HCT116 (cell line): Measurements from ENCODE around the gene NUB1. TPM values are rescaled to one million over a fixed set of nuclear protein-coding genes. Genes with fewer than 3 reads are reported as not detected.

Source experiments
- ATAC-seq: fragments of 200-7000 bp; cut with Tn5 transposase; 2 replicates; pipeline ENCODE4 v1.9.1; 2020; ENCODE audit warnings: mild to moderate bottlenecking, moderate library complexity
- BruUV-seq: library from RNA; stranded (reverse); fragments of 400-500 nt; replicated peaks from 2 replicates; lab custom pipeline; 2021; lab: Mats Ljungman, UMichigan
- CTCF ChIA-PET: fragments of 300-600 bp; sonication (Branson Sonifier 250); formaldehyde crosslinking; loops from one replicate; lab custom pipeline; 2021; ENCODE audit warnings: antibody characterized with exemption; lab: Charles Lee
- POLR2A ChIA-PET: fragments of 300-600, 350-600 bp; sonication (Branson Sonifier 250); formaldehyde crosslinking; loops from one replicate; lab custom pipeline; 2021; ENCODE audit warnings: antibody characterized with exemption; lab: Charles Lee
- RAD21 ChIA-PET, 2 experiments: fragments of 300-600 bp; sonication (Branson Sonifier 250); formaldehyde crosslinking; loops; one replicate each; lab custom pipeline; 2023; ENCODE audit warnings: low total read pairs in 2 of 2; ENCODE audit not compliant: uncharacterized antibody in 2 of 2, unreplicated experiment in 2 of 2, low non-redundant PET in 1 of 2; lab: Charles Lee
- DNase-seq: peaks from one replicate; pipeline ENCODE4 v3.0.0-alpha.2; 2010; ENCODE audit warnings: low read depth, low spot score
- H2AFZ ChIP-seq: fragments of 200-600 bp; shearing (Covaris generic), sonication (generic); 2 replicates; pipeline ENCODE4 v1.6.1; 2017; ENCODE audit warnings: low read depth, mixed run types, mixed read lengths, antibody characterized with exemption, low read length; ENCODE audit not compliant: poor library complexity, severe bottlenecking
- H3K27ac ChIP-seq: 2 replicates; pipeline ENCODE4 v1.5.1; 2012; ENCODE audit warnings: low read depth, low read length
- H3K27me3 ChIP-seq: fragments of 200-600 bp; sonication (generic); 2 replicates; pipeline ENCODE4 v1.6.1; 2016; ENCODE audit warnings: mixed run types, low read length, mixed read lengths; ENCODE audit not compliant: insufficient read depth
- H3K36me3 ChIP-seq, 2 experiments: fragments of 200-500 bp in 1 of 2; fragments of 200-600 bp in 1 of 2; sonication (Bioruptor generic) in 1 of 2; sonication (generic) in 1 of 2; 2 replicates each; pipeline versions ENCODE4 v1.5.1 to v1.6.1; 2014 to 2016; ENCODE audit warnings: low read length in 2 of 2, inconsistent platforms in 1 of 2, mixed read lengths in 1 of 2, mixed run types in 1 of 2; ENCODE audit not compliant: insufficient read depth in 2 of 2, control insufficient read depth in 1 of 2
- H3K4me1 ChIP-seq, 2 experiments: fragments of 200-600 bp in 1 of 2; sonication (generic) in 1 of 2; 2 replicates each; pipeline versions ENCODE4 v1.5.1 to v1.6.1; 2012 to 2017; ENCODE audit warnings: low read length in 2 of 2, inconsistent platforms in 1 of 2, mild to moderate bottlenecking in 1 of 2, mixed read lengths in 1 of 2, mixed run types in 1 of 2, moderate library complexity in 1 of 2; ENCODE audit not compliant: insufficient read depth in 2 of 2, control insufficient read depth in 1 of 2
- H3K4me2 ChIP-seq: fragments of 200-600 bp; sonication (generic); 2 replicates; pipeline ENCODE4 v1.6.1; 2017; ENCODE audit warnings: mixed run types, low read length, mixed read lengths
- H3K4me3 ChIP-seq, 2 experiments: fragments of 200-600 bp in 1 of 2; sonication (generic) in 1 of 2; replicated peaks in 1 of 2; 2 replicates each; pipeline ENCODE4 v1.5.1; 2011 to 2016; ENCODE audit warnings: low read length in 2 of 2, control low read depth in 1 of 2, low read depth in 1 of 2, mild to moderate bottlenecking in 1 of 2, mixed read lengths in 1 of 2, mixed run types in 1 of 2
- H3K79me2 ChIP-seq: fragments of 200-600 bp; sonication (generic); 2 replicates; pipeline ENCODE4 v1.6.1; 2017; ENCODE audit warnings: mild to moderate bottlenecking, mixed run types, low read length, moderate library complexity, mixed read lengths; ENCODE audit not compliant: insufficient read depth
- H3K9ac ChIP-seq: fragments of 200-600 bp; sonication (generic); 2 replicates; pipeline ENCODE4 v1.6.1; 2016; ENCODE audit warnings: low read length, mixed read lengths
- H3K9me2 ChIP-seq: fragments of 200-600 bp; sonication (generic), shearing (Covaris generic); 2 replicates; pipeline ENCODE4 v1.6.1; 2017; ENCODE audit warnings: mixed run types, mild to moderate bottlenecking, moderate library complexity; ENCODE audit not compliant: insufficient read depth
- H3K9me3 ChIP-seq, 2 experiments: fragments of 200-500 bp in 1 of 2; fragments of 200-600 bp in 1 of 2; sonication (Bioruptor generic) in 1 of 2; sonication (generic) in 1 of 2; 2 replicates each; pipeline ENCODE4 v1.6.1; 2014 to 2017; ENCODE audit warnings: low read length in 2 of 2, mixed read lengths in 2 of 2, inconsistent platforms in 1 of 2, low read depth in 1 of 2, mild to moderate bottlenecking in 1 of 2, mixed run types in 1 of 2, moderate library complexity in 1 of 2; ENCODE audit not compliant: control insufficient read depth in 1 of 2, insufficient read depth in 1 of 2
- H4K20me1 ChIP-seq: fragments of 200-600 bp; sonication (generic), shearing (Covaris generic); 2 replicates; pipeline ENCODE4 v1.6.1; 2017; ENCODE audit warnings: mixed run types, mild to moderate bottlenecking, moderate library complexity; ENCODE audit not compliant: insufficient read depth
- EGR1 ChIP-seq: IDR thresholded peaks from 2 replicates; pipeline ENCODE4 v1.6.1; 2012; ENCODE audit warnings: low read depth
- EZH2 ChIP-seq: fragments of 200-600 bp; sonication (generic); IDR thresholded peaks from 2 replicates; pipeline ENCODE4 v1.6.1; 2017; ENCODE audit warnings: antibody characterized with exemption, mixed run types
- FOSL1 ChIP-seq: IDR thresholded peaks from 2 replicates; pipeline ENCODE4 v1.6.1; 2012; ENCODE audit warnings: low read depth
- JUND ChIP-seq: IDR thresholded peaks from 2 replicates; pipeline ENCODE4 v1.6.1; 2012
- POLR2A ChIP-seq: IDR thresholded peaks from 2 replicates; pipeline ENCODE4 v1.7.0; 2011; ENCODE audit warnings: borderline replicate concordance; ENCODE audit not compliant: insufficient read depth, insufficient read length; ENCODE audit errors: extremely low read depth
- POLR2AphosphoS5 ChIP-seq: IDR thresholded peaks from 2 replicates; pipeline ENCODE4 v1.6.1; 2011; ENCODE audit warnings: mild to moderate bottlenecking, low read depth, low read length, moderate library complexity
- REST ChIP-seq: IDR thresholded peaks from 2 replicates; pipeline ENCODE4 v1.6.1; 2012; ENCODE audit warnings: low read depth
- SP1 ChIP-seq: IDR thresholded peaks from 2 replicates; pipeline ENCODE4 v1.6.1; 2012; ENCODE audit warnings: low read depth
- SRF ChIP-seq: IDR thresholded peaks from 2 replicates; pipeline ENCODE4 v1.6.1; 2012; ENCODE audit warnings: low read depth
- TCF7L2 ChIP-seq: IDR thresholded peaks from 2 replicates; pipeline ENCODE4 v1.7.0; 2011; ENCODE audit warnings: borderline replicate concordance, inconsistent platforms; ENCODE audit not compliant: insufficient read depth, insufficient read length; ENCODE audit errors: extremely low read depth
- YY1 ChIP-seq: IDR thresholded peaks from 2 replicates; pipeline ENCODE4 v1.6.1; 2011; ENCODE audit warnings: low read length, low read depth, moderate library complexity, mild to moderate bottlenecking; ENCODE audit not compliant: insufficient replicate concordance; ENCODE audit errors: extremely low read depth
- ZNF274 ChIP-seq: fragments of 200-500 bp; sonication (Bioruptor generic); IDR thresholded peaks from 2 replicates; pipeline ENCODE4 v1.6.1; 2014; ENCODE audit warnings: mild to moderate bottlenecking, low read depth, low read length, inconsistent platforms
- intact Hi-C: fragments of 100-400 bp; cut with micrococcal nuclease; formaldehyde crosslinking; loops from 2 replicates; pipeline ENCODE4 v1.10.0; 2022
- total RNA-seq: library from RNA; stranded (reverse); gene quantifications from one replicate; pipeline ENCODE4 v1.2.1, GENCODE V29; 2021; ENCODE audit not compliant: unreplicated experiment
- TF ChIP-seq, protein P1 (sequence below): IDR thresholded peaks from 2 replicates; pipeline ENCODE4 v1.6.1; 2011; ENCODE audit warnings: mild to moderate bottlenecking, low read length, moderate library complexity; ENCODE audit not compliant: insufficient replicate concordance; ENCODE audit errors: extremely low read depth

Gene NUB1
- total RNA-seq, 1 experiment from 2014 or later = 44.0 TPM

GRCh38 chr7:151342102-151342646, 562 bp downstream of the NUB1 start:
- H3K4me3 ChIP-seq = peak overlapping the region; percentile 65 to 69
- intact Hi-C loops = no loop called here
- H4K20me1 ChIP-seq = no peaks in the 10 kb centered on the region
- H3K9ac ChIP-seq = peak overlapping the region; percentile 68
- H3K4me2 ChIP-seq = peak overlapping the region; percentile 74
- peak overlapping the region; percentile 60 for H2AFZ ChIP-seq
- DNase-seq = no peak
- H3K79me2 ChIP-seq = peaks cover 29% of the 10 kb centered on the region
- ChIA-PET RAD21 (interaction anchor here in 1 of 2 experiments (1.0 kb wide), 1 partner anchor 25 kb away, joined by 3 read pairs; no protein-coding TSS in a partner anchor), POLR2A (no interaction called here), CTCF (interaction anchor here (1.2 kb wide), 1 partner anchor 12 kb away, joined by 3 read pairs; no protein-coding TSS in a partner anchor)
- H3K4me1 ChIP-seq = peaks cover 21 to 29% of the 10 kb centered on the region in 2 experiments
- H3K27ac ChIP-seq = peak overlapping the region; percentile 40
- BruUV-seq = TSS peak; percentile 76
- ATAC-seq = no peak
- no peaks in the 10 kb centered on the region for H3K27me3 ChIP-seq
- TF ChIP-seq REST (no peak), POLR2A (no peak), EGR1 (no peak), SP1 (no peak), SRF (no peak), JUND (no peak), POLR2AphosphoS5 (no peak), FOSL1 (no peak), ZNF274 (no peak), YY1 (no peak), TCF7L2 (no peak), EZH2 (no peak)
- TF ChIP-seq, protein P1, sequence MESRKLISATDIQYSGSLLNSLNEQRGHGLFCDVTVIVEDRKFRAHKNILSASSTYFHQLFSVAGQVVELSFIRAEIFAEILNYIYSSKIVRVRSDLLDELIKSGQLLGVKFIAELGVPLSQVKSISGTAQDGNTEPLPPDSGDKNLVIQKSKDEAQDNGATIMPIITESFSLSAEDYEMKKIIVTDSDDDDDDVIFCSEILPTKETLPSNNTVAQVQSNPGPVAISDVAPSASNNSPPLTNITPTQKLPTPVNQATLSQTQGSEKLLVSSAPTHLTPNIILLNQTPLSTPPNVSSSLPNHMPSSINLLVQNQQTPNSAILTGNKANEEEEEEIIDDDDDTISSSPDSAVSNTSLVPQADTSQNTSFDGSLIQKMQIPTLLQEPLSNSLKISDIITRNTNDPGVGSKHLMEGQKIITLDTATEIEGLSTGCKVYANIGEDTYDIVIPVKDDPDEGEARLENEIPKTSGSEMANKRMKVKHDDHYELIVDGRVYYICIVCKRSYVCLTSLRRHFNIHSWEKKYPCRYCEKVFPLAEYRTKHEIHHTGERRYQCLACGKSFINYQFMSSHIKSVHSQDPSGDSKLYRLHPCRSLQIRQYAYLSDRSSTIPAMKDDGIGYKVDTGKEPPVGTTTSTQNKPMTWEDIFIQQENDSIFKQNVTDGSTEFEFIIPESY = no peak
- no peaks in the 10 kb centered on the region for H3K9me3 ChIP-seq
- peaks cover 2 to 14% of the 10 kb centered on the region in 2 experiments; a peak in 2 of 4 replicates for H3K36me3 ChIP-seq
- no peaks in the 10 kb centered on the region for H3K9me2 ChIP-seq
